Measurements from ENCODE around the gene RANBP1. TPM values are rescaled to one million over a fixed set of nuclear protein-coding genes. Genes with fewer than 3 reads are reported as not detected.

RANBP1 gene
- total and polyA plus RNA-seq, 2 of the 13 experiments (the other 11 are each of a cell fraction or from before 2014, with no cell fraction given) = 181 to 492 TPM

DNA sequence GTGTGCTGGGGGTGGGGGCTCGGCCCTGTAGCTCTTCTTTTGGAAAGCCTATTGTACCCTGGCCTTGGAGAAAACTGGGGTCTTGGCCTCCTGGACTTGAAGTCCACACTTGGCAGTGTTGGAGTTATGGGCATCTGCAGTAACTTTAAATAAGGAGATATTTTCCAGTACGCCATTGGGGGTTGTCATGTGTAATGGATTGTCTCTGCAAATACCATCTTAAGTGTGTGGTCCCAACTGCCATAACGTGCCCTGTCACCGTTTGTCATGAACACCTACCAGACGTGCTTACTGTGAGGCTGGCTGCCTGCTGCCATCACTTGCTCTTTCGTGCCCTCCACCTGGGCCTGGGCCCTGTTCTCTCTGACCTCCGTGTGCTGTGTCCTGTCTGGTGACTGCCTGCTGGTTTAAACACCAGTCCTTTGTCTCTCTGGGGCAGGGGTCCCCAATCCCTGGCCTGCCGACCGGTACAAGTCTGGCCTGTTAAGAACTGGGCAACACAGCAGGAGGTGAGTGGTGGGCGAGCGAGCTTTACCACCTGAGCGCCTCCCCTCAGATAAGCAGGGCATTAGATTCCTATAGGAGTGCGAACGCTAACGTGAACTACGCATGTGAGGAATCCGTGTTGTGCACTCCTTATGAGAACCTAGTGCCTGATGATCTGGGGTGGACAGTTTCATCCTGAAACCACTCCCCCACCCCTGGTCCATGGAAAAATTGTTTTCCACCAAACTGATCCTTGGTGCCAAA is 12.1 kb downstream of the RANBP1 start:
- H4K20me1 ChIP-seq (ENCODE audit: insufficient read depth, low read length) = peaks cover 5% of the 10 kb centered on the region; the same call in 1 of the 2 replicates
- peak overlapping the region; percentile 61 for H3K27ac ChIP-seq (ENCODE audit: extremely low read length, insufficient read depth, low read length)
- WGBS (ENCODE audit: low lambda C conversion rate) = 93% methylated on average over 14 of the region's 17 CpGs
- FAIRE-seq (no peak), DNase-seq (ENCODE audit: low spot score) (no peak), ATAC-seq (no peak)
- H3K9ac ChIP-seq (ENCODE audit: insufficient read depth, low read depth, low read length) = no peak overlapping the region
- ChIA-PET CTCF (ENCODE audit: low intra/inter-chr PET ratio, low total read pairs) (no interaction called here), POLR2A (interaction anchor here (1.5 to 2.1 kb wide), 2 partner anchors 8 to 10 kb away, joined by 5 to 15 read pairs; partner anchors contain the start of gene TRMT2A)
- BruUV-seq (replicated peaks) = TSS peak; percentile 32
- peak; percentile 44; the same call in 1 of the 2 replicates for TF ChIP-seq ZBTB38 (CRISPR knock-in tag; IDR thresholded peaks at IDR 0.05)
- peak; percentile 6 for TF ChIP-seq AGO2 (optimal IDR thresholded peaks at IDR 0.05; ENCODE audit: low read depth, low read length)
- TF ChIP-seq POLR2G (IDR thresholded peaks at IDR 0.05; ENCODE audit: low read depth, low read length) = peak; percentile 45
- TF ChIP-seq ZNF768 (CRISPR knock-in tag; IDR thresholded peaks at IDR 0.05) = 0 out of 2 replicates have a peak, but pooled peaks have one; percentile 26
- no peak for TF ChIP-seq ZNF816 (CRISPR knock-in tag; IDR thresholded peaks at IDR 0.05; ENCODE audit: borderline replicate concordance)
- 0 out of 2 replicates have a peak, but pooled peaks have one; percentile 5 for TF ChIP-seq SSRP1 (CRISPR knock-in tag; IDR thresholded peaks at IDR 0.05)
- no peak overlapping the region for H2AFZ ChIP-seq (ENCODE audit: low read length)
- H3K27me3 ChIP-seq (ENCODE audit: control insufficient read depth in 1 of 2, insufficient read depth in 2 of 2, low read length in 2 of 2) = no peaks in the 10 kb centered on the region
- H3K4me1 ChIP-seq (ENCODE audit: insufficient read depth, low read length) = peaks cover 41% of the 10 kb centered on the region
- in situ Hi-C loops (cut with HindIII; ENCODE audit: extremely low pct_ligation_motif_present, low pct_unique_long_range_greater_than_20kb) = no loop called here
- intact Hi-C loops (cut with micrococcal nuclease; ENCODE audit: unreplicated experiment) = no loop called here
- peaks cover 15 to 44% of the 10 kb centered on the region in 2 experiments for H3K36me3 ChIP-seq (replicated peaks in 1 of 2; ENCODE audit: control insufficient read depth in 1 of 2, insufficient read depth in 2 of 2, low read length in 2 of 2)
- no peak overlapping the region for H3K4me2 ChIP-seq (ENCODE audit: low read depth, low read length)
- H3K9me3 ChIP-seq (ENCODE audit: low read length) = no peaks in the 10 kb centered on the region
- H3K4me3 ChIP-seq (replicated peaks in 1 of 3; ENCODE audit: insufficient read depth in 1 of 3, low read depth in 2 of 3, low read length in 3 of 3) = no peak overlapping the region
- H3K79me2 ChIP-seq (ENCODE audit: insufficient read depth, low read length) = peaks cover 5% of the 10 kb centered on the region

DNA sequence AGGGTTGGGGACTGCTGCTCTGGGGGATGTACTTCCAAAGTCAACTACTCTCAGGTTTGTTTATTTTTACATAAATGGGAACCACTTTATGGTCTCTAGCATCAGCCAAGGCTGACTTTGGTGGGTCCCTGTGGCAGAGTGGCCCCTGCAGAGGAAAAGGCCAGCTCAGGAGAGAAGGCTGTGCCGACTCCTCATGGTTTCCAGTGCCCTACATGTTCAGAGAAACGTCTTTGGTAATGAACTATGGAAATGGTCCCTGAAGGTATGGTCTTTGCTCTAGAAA is 12.7 kb downstream of the RANBP1 start:
- peak overlapping the region; percentile 61 for H3K27ac ChIP-seq (ENCODE audit: extremely low read length, insufficient read depth, low read length)
- peaks cover 12 to 41% of the 10 kb centered on the region in 2 experiments for H3K36me3 ChIP-seq (replicated peaks in 1 of 2; ENCODE audit: control insufficient read depth in 1 of 2, insufficient read depth in 2 of 2, low read length in 2 of 2)
- peaks cover 5% of the 10 kb centered on the region for H3K79me2 ChIP-seq (ENCODE audit: insufficient read depth, low read length)
- ChIA-PET POLR2A (interaction anchor here (1.5 to 2.1 kb wide), 2 partner anchors 9 to 11 kb away, joined by 5 to 15 read pairs; partner anchors contain the start of gene TRMT2A), CTCF (ENCODE audit: low intra/inter-chr PET ratio, low total read pairs) (no interaction called here)
- BruUV-seq (replicated peaks) = no TSS peak
- FAIRE-seq = no peak
- no peak for ATAC-seq
- peaks cover 5% of the 10 kb centered on the region; the same call in 1 of the 2 replicates for H4K20me1 ChIP-seq (ENCODE audit: insufficient read depth, low read length)
- in situ Hi-C loops (cut with HindIII; ENCODE audit: extremely low pct_ligation_motif_present, low pct_unique_long_range_greater_than_20kb) = no loop called here
- no peak for DNase-seq (ENCODE audit: low spot score)
- no peaks in the 10 kb centered on the region for H3K27me3 ChIP-seq (ENCODE audit: control insufficient read depth in 1 of 2, insufficient read depth in 2 of 2, low read length in 2 of 2)
- intact Hi-C loops (cut with micrococcal nuclease; ENCODE audit: unreplicated experiment) = no loop called here
- peak overlapping the region; percentile 88; the same call in 1 of the 2 replicates for H3K4me2 ChIP-seq (ENCODE audit: low read depth, low read length)
- peaks cover 45% of the 10 kb centered on the region for H3K4me1 ChIP-seq (ENCODE audit: insufficient read depth, low read length)
- H2AFZ ChIP-seq (ENCODE audit: low read length) = no peak overlapping the region
- no peak overlapping the region for H3K9ac ChIP-seq (ENCODE audit: insufficient read depth, low read depth, low read length)
- H3K9me3 ChIP-seq (ENCODE audit: low read length) = no peaks in the 10 kb centered on the region
- 86% methylated on average over 1 of the region's 2 CpGs for WGBS (ENCODE audit: low lambda C conversion rate)
- no peak overlapping the region for H3K4me3 ChIP-seq (replicated peaks in 1 of 3; ENCODE audit: insufficient read depth in 1 of 3, low read depth in 2 of 3, low read length in 3 of 3)
- TF ChIP-seq, protein P1, sequence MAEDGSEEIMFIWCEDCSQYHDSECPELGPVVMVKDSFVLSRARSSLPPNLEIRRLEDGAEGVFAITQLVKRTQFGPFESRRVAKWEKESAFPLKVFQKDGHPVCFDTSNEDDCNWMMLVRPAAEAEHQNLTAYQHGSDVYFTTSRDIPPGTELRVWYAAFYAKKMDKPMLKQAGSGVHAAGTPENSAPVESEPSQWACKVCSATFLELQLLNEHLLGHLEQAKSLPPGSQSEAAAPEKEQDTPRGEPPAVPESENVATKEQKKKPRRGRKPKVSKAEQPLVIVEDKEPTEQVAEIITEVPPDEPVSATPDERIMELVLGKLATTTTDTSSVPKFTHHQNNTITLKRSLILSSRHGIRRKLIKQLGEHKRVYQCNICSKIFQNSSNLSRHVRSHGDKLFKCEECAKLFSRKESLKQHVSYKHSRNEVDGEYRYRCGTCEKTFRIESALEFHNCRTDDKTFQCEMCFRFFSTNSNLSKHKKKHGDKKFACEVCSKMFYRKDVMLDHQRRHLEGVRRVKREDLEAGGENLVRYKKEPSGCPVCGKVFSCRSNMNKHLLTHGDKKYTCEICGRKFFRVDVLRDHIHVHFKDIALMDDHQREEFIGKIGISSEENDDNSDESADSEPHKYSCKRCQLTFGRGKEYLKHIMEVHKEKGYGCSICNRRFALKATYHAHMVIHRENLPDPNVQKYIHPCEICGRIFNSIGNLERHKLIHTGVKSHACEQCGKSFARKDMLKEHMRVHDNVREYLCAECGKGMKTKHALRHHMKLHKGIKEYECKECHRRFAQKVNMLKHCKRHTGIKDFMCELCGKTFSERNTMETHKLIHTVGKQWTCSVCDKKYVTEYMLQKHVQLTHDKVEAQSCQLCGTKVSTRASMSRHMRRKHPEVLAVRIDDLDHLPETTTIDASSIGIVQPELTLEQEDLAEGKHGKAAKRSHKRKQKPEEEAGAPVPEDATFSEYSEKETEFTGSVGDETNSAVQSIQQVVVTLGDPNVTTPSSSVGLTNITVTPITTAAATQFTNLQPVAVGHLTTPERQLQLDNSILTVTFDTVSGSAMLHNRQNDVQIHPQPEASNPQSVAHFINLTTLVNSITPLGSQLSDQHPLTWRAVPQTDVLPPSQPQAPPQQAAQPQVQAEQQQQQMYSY (CRISPR knock-in tag; IDR thresholded peaks at IDR 0.05) = no peak
- TF ChIP-seq, protein P2, sequence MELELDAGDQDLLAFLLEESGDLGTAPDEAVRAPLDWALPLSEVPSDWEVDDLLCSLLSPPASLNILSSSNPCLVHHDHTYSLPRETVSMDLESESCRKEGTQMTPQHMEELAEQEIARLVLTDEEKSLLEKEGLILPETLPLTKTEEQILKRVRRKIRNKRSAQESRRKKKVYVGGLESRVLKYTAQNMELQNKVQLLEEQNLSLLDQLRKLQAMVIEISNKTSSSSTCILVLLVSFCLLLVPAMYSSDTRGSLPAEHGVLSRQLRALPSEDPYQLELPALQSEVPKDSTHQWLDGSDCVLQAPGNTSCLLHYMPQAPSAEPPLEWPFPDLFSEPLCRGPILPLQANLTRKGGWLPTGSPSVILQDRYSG (CRISPR knock-in tag; IDR thresholded peaks at IDR 0.05) = no peak
